Central memory CD8-positive, alpha-beta T cell (primary cell): ENCODE results near the gene DHCR24.
"Not testable (repeated sequence)": the region's sequence is repeated elsewhere in the genome, so short reads cannot be mapped to it uniquely, and the experiment has no call there.

Experiments
- ATAC-seq: fragments of 150-1000 bp; cut with Tn5 transposase; replicated peaks from 2 replicates; pipeline ENCODE4 v1.10.0; 2022; ENCODE audit warnings: mild to moderate bottlenecking, moderate FRiP score, moderate number of reproducible peaks; ENCODE audit not compliant: poor library complexity, severe bottlenecking; ENCODE audit errors: extremely low read depth
- DNase-seq, 2 donors: peaks; one replicate each; pipeline ENCODE4 v3.0.0; 2021; ENCODE audit warnings: low spot score in 2 of 2
- H3K27ac Mint-ChIP-seq: one replicate; pipeline ENCODE4 v1.8.0; 2022; ENCODE audit warnings: low read depth, mild to moderate bottlenecking, moderate library complexity, mixed read lengths
- H3K27me3 Mint-ChIP-seq: one replicate; pipeline ENCODE4 v1.8.0; 2022; ENCODE audit warnings: mixed read lengths
- H3K36me3 Mint-ChIP-seq: one replicate; pipeline ENCODE4 v1.8.0; 2022; ENCODE audit warnings: mild to moderate bottlenecking, moderate library complexity, mixed read lengths; ENCODE audit not compliant: insufficient read depth
- H3K4me1 Mint-ChIP-seq: one replicate; pipeline ENCODE4 v1.8.0; 2022; ENCODE audit warnings: mixed read lengths
- H3K4me3 Mint-ChIP-seq: one replicate; pipeline ENCODE4 v1.8.0; 2022; ENCODE audit warnings: mild to moderate bottlenecking, moderate library complexity, mixed read lengths
- H3K9me3 Mint-ChIP-seq: one replicate; pipeline ENCODE4 v1.8.0; 2022; ENCODE audit warnings: mixed read lengths

Gene DHCR24, protein sequence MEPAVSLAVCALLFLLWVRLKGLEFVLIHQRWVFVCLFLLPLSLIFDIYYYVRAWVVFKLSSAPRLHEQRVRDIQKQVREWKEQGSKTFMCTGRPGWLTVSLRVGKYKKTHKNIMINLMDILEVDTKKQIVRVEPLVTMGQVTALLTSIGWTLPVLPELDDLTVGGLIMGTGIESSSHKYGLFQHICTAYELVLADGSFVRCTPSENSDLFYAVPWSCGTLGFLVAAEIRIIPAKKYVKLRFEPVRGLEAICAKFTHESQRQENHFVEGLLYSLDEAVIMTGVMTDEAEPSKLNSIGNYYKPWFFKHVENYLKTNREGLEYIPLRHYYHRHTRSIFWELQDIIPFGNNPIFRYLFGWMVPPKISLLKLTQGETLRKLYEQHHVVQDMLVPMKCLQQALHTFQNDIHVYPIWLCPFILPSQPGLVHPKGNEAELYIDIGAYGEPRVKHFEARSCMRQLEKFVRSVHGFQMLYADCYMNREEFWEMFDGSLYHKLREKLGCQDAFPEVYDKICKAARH

DNA sequence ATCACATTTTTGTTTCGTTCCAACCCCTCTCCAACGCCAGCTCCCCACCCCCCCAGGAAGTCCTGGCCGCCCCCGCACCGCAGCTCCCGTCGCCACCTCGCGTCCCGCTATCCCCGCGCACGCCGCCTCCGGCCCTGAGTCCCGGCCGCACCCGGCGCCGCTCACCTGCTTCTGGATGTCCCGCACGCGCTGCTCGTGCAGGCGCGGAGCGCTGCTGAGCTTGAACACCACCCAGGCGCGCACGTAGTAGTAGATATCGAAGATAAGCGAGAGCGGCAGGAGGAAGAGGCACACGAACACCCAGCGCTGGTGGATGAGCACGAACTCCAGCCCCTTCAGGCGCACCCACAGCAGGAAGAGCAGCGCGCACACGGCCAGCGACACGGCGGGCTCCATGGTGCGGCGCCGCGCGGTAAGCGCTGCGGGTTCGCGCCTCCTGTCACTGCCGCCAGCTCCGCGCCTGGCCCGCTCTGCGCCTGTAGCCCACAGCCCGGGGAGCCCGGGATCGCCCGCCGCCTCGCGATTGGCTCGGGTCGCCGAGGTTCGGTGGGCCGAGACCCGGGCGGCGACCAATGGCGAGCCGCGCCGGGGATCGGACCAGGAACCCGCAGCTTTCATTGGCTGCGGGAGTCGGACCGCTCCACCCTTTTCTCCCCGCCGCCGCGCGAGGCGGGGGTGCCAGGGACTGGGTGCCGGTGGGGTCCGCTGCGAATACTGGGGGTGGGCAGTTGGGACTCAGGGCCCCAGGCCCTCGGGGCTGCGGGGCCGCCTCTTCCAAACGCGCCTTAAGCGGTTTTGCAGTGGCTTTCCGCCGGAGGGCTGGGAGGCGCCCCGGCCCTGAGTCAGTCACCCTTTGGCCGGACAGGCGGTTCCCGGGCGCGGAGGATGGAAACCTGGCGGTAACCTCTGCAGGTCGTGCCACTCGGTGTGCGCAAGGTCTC, at the start of gene DHCR24:
TSS of gene DHCR24 (minus strand) at position 472 of the 941 bp plus-strand sequence. CDS start at position 396, 76 bp downstream.
- peak; percentile 77 for ATAC-seq
- H3K4me1 Mint-ChIP-seq, result peaks cover 34% of the 10 kb centered on the region
- peaks cover 32% of the 10 kb centered on the region for H3K27me3 Mint-ChIP-seq
- H3K4me3 Mint-ChIP-seq, result peak within 1 kb of the TSS; percentile 93
- peaks cover 2% of the 10 kb centered on the region for H3K36me3 Mint-ChIP-seq
- peak; percentile 20 to 21 for DNase-seq
- no peaks in the 10 kb centered on the region for H3K9me3 Mint-ChIP-seq
- peak within 1 kb of the TSS; percentile 54 for H3K27ac Mint-ChIP-seq

DNA sequence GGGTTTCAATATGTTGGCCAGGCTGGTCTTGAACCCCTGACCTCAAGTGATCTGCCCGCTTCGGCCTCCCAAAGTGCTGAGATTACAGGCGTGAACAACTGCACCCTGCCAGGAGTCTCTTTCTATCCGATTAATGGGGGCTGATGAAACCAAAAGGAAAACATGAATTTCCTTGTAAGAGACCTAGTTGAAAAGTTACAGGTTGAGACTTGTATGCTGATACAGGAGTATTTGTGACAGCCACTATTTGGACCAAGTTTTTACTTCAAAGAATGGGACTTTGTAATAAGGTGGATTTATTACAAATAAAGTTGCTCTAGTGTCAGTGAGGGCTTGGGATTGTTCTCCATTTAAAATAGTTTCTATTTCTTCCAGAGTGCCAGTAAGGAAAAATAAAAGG, 49.8 kb upstream of the DHCR24 start:
- H3K4me3 Mint-ChIP-seq, result no peak overlapping the region

DNA sequence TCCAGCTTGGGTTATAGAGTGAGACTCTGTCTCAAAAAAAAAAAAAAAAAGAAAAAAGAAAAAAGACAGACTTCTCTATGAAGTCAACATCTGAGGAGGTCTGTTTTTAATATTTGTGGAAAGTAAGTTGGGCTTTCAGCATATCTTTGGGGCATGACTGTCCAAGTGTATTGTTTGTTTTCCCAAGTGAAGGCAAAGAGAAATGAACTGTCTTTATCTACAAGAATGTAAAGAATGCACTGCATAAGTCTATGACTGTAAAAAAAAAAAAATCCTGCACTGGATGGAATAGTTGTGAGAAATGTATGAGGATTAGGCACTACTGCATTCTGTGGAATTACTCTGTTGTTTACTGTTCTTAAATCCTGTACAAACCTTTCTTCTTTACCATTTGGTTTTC, 47.9 kb upstream of the DHCR24 start:
- no peak overlapping the region for H3K4me3 Mint-ChIP-seq
- ATAC-seq, result no peak
- H3K27ac Mint-ChIP-seq, result no peak overlapping the region
- peaks cover 5% of the 10 kb centered on the region for H3K9me3 Mint-ChIP-seq
- no peaks in the 10 kb centered on the region for H3K36me3 Mint-ChIP-seq
- DNase-seq, result no peak
- H3K4me1 Mint-ChIP-seq, result peaks cover 6% of the 10 kb centered on the region
- H3K27me3 Mint-ChIP-seq, result peaks cover 39% of the 10 kb centered on the region

More for the DNA sequence above, 49.8 kb upstream of the DHCR24 start:
- DNase-seq, result no peak
- Mint-ChIP-seq H3K27me3 (peaks cover 46% of the 10 kb centered on the region), H3K36me3 (no peaks in the 10 kb centered on the region), H3K27ac (no peak overlapping the region), H3K9me3 (no peaks in the 10 kb centered on the region), H3K4me1 (peaks cover 6% of the 10 kb centered on the region)
- ATAC-seq, result no peak

DNA sequence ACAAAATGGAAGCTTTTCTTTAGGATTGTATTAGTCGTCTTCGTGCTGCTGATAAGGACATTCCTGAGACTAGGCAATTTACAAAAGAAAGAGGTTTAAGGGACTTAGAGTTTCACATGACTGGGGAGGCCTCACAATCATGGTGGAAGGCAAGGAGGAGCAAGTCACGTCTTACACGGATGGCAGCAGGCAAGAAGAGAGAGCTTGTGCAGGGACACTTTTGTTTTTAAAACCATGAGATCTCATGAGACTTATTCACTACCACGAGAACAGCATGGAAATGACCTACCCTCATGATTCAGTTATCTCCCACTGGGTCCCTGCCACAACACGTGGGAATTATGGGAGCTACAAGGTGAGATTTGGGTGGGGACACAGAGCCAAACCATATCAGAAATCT, 47.1 kb upstream of the DHCR24 start:
- H3K36me3 Mint-ChIP-seq, H3K4me3 Mint-ChIP-seq, ATAC-seq, DNase-seq, H3K9me3 Mint-ChIP-seq, H3K27ac Mint-ChIP-seq, H3K4me1 Mint-ChIP-seq: not testable (repeated sequence)
- peaks cover 39% of the 10 kb centered on the region for H3K27me3 Mint-ChIP-seq

DNA sequence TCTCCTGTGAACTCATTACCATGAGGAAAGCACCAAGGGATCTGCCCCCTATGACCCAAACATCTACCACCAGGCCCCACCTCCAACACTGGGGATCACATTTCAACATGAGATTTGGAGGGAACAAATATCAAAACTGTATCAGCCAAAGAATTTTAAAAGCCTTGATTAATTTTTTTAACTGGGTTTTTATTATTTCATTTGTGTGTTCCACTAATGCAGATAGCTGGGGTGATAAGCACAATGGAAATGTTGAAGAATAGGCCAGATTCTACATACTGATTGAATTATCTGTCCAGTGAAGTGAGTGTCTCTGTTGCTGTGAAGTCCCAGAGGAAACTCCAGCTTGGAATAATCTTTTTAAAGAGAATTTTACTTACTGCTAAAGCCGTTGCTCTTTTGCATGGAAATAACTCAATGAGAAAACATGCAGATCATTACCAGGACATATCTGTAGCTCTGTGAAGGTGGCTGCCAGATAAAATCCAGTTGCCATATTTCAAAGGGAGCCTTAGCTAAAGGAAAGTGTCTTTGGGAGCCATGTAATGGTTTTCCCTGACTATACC, 44.4 kb upstream of the DHCR24 start:
- no peak for DNase-seq
- Mint-ChIP-seq H3K4me3 (no peak overlapping the region), H3K36me3 (no peaks in the 10 kb centered on the region), H3K27me3 (peaks cover 26% of the 10 kb centered on the region), H3K9me3 (peaks cover 5% of the 10 kb centered on the region), H3K27ac (no peak overlapping the region), H3K4me1 (no peaks in the 10 kb centered on the region)
- ATAC-seq, result no peak

DNA sequence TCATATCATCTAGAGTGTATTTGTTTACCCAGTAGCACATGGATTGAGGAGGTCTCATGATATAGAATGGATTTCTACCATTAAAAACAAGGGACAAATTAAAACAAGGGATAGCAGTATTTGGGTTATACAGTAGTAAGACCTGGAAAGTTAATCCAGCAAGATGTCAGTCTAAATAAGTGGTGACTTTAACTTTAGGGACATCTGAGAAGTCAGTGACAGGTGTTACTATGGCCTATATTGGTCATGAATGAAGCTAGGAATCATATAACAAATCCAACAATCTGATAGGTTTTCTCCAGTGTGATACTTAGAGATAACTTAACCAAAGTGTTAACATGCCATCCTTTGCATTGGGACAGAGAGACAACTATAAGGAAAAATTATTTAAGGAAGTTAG, 42.7 kb upstream of the DHCR24 start:
- Mint-ChIP-seq H3K27ac (no peak overlapping the region), H3K4me1 (no peaks in the 10 kb centered on the region), H3K9me3 (peaks cover 5% of the 10 kb centered on the region), H3K27me3 (peaks cover 9% of the 10 kb centered on the region), H3K36me3 (no peaks in the 10 kb centered on the region), H3K4me3 (no peak overlapping the region)
- no peak for ATAC-seq
- DNase-seq, result no peak

DNA sequence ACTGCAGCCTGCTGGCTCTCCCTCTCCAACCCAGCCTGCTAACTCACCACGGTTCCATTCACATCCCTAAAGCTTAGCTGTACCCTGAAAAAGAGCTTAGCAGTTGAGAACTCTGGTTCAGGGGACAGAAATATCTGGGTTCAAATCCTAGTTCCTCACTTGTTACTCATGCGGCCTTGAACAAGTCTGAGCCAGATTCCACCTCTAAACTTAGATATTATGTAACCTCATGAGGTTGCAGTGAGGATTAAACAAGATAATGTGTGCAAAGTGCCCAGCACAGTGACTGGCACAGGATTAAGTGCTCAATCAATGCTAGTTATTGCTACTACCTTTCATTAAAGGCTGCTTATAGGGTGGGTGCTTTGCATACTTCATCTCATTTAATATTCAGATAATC, 41.3 kb upstream of the DHCR24 start:
- DNase-seq, result no peak
- no peak for ATAC-seq
- peaks cover 5% of the 10 kb centered on the region for H3K9me3 Mint-ChIP-seq
- no peaks in the 10 kb centered on the region for H3K4me1 Mint-ChIP-seq
- H3K4me3 Mint-ChIP-seq, result no peak overlapping the region
- H3K27ac Mint-ChIP-seq, result no peak overlapping the region
- no peaks in the 10 kb centered on the region for H3K36me3 Mint-ChIP-seq
- H3K27me3 Mint-ChIP-seq, result peaks cover 8% of the 10 kb centered on the region

DNA sequence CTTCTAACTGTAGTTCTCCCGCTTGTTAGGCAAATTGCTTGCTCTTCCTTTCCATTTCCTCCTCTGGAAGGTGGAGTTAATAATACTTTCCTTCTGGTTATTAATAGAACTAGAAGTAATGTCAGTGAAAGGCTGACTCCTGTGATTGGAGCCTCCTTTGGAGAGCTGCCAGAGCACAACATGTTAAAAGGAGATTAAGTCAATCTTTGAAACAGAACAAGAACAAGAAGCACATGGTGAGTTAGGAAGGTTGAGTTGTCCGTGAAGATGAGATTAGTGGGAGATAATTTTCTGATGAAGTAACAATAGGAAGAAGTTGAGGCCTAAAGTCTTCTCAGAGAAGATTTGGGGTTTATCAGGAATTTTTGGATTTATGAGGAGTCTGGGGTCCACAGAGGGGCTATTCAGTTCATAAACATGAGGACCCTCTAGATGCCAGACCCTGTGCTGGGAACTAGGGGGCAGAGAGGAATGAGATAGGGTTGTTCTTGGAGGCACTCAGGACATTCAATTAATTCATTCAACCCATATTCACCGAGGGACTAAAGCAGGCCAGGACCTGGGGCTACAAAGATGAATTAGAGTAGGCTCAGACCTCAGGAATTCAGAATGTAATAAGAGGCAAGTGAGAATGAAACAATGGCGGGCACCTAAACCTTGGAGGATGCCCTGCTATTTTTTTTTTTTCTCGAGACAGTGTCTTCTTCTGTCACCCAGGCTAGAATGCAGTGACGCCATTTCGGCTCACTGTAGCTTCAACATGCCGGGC, 40.7 kb upstream of the DHCR24 start:
- no peak overlapping the region for H3K4me3 Mint-ChIP-seq

DNA sequence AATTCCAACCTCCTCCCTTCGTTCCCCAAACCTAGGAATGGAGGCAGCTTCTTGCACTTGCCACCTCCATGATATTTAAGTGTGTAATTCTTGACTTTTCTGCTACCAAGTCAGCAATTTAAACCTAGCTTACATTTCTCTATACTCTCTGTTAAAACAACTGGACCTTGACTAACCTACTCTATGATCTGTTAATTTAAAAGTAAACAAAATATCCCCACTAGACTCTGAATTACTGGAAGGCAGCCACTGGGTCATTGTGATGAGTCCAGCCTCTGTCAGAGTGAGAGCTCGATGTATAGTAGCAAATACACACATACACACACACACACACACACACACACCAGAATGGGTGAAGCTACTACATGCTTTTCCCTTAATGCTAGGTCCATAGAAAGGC, 40.0 kb upstream of the DHCR24 start:
- ATAC-seq (no peak), DNase-seq (no peak)
- Mint-ChIP-seq H3K27ac (no peak overlapping the region), H3K36me3 (no peaks in the 10 kb centered on the region), H3K4me3 (no peak overlapping the region), H3K4me1 (no peaks in the 10 kb centered on the region), H3K9me3 (peaks cover 5% of the 10 kb centered on the region), H3K27me3 (peaks cover 16% of the 10 kb centered on the region)

More for the DNA sequence above, 40.7 kb upstream of the DHCR24 start:
- peaks cover 9% of the 10 kb centered on the region for H3K27me3 Mint-ChIP-seq
- DNase-seq, result no peak
- H3K36me3 Mint-ChIP-seq, result no peaks in the 10 kb centered on the region
- H3K27ac Mint-ChIP-seq, result no peak overlapping the region
- ATAC-seq, result no peak
- peaks cover 5% of the 10 kb centered on the region for H3K9me3 Mint-ChIP-seq
- H3K4me1 Mint-ChIP-seq, result no peaks in the 10 kb centered on the region

DNA sequence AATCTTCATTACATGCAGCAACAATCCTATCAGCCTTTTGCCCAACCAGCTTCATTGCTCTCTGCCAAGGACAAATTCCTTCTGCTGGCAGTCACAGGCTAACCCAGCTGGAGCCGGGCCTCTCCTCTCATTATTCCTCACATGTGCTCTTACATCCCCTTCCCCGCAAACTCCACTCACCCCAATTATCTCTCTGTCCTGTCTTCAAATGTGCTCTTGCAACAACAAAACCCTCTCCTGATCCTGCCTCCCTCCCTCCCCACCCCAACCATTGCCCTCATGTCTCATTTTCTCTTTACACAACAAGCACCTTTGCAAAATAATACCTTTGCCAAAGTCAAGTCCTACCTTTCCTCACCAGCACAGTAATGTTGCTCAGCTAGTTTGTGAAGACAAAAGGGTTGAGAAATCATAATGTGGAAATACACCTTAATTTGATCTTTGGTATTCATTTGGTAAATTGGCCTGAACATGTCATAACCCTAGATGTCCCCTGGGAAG, 36.0 kb upstream of the DHCR24 start:
- ATAC-seq (no peak), DNase-seq (no peak)
- H3K9me3 Mint-ChIP-seq, result no peaks in the 10 kb centered on the region

DNA sequence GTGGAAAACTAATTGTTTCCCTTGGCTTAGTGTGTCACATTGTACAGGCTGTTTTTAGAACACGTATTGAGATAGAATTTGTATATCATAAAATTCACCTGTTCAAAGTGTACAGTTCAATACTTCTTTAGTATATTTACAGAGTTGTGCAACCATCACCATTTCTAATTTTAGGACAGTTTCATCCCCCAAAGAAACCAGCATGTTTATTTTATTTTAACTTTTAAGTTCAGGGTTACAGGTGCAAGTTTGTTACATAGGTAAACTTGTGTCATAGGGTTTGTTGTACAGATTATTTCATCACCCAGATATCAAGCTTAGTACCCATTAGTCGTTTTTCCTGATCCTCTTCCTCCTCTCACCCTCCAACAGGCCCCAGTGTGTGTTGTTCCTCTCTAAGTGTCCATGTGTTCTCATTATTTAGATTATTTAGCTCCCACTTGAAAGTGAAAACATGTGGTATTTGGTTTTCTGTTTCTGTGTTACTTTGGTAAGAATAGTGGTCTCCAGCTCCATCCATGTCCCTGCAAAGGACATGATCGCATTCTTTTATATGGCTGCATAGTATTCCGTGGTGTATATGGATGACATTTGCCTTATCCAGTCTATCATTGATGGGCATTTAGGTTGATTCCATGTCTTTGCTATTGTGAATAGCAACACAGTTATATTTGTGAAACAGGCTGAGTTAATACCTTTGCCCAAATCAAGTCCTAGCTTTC, 35.2 kb upstream of the DHCR24 start:
- ATAC-seq (no peak), DNase-seq (no peak)
- Mint-ChIP-seq H3K36me3 (no peaks in the 10 kb centered on the region), H3K9me3 (no peaks in the 10 kb centered on the region), H3K4me1 (no peaks in the 10 kb centered on the region), H3K27me3 (peaks cover 47% of the 10 kb centered on the region), H3K27ac (no peak overlapping the region), H3K4me3 (no peak overlapping the region)

More for the DNA sequence above, 36.0 kb upstream of the DHCR24 start:
- no peaks in the 10 kb centered on the region for H3K36me3 Mint-ChIP-seq
- H3K27me3 Mint-ChIP-seq, result peaks cover 43% of the 10 kb centered on the region
- no peak overlapping the region for H3K4me3 Mint-ChIP-seq
- no peak overlapping the region for H3K27ac Mint-ChIP-seq
- H3K4me1 Mint-ChIP-seq, result no peaks in the 10 kb centered on the region
